ENCODE data around the gene GARRE1. TPM values are rescaled to one million over a fixed set of nuclear protein-coding genes. Genes with fewer than 3 reads are reported as not detected.

The GARRE1 gene
- total and polyA plus RNA-seq, 4 donors = 4.0 to 13.7 (median 9.0) TPM

- Histone ChIP-seq H3K9ac (ENCODE audit: low read depth in 1 of 2, low read length in 2 of 2) (peak overlapping the region; percentile 36 to 74), H3K4me1 (ENCODE audit: control insufficient read depth in 4 of 4, insufficient read depth in 4 of 4, low read length in 3 of 4) (peaks cover 6 to 26% (median 22%) of the 10 kb centered on the region in 4 donors), H3K27ac (ENCODE audit: low read depth in 1 of 2, low read length in 2 of 2) (peak overlapping the region; percentile 73 to 74), H3K9me3 (ENCODE audit: control insufficient read depth in 4 of 4, low read length in 3 of 4) (no peaks in the 10 kb centered on the region), H3K36me3 (ENCODE audit: control insufficient read depth in 4 of 4, insufficient read depth in 3 of 4, low read depth in 1 of 4, low read length in 3 of 4) (no peaks in the 10 kb centered on the region), H3K27me3 (ENCODE audit: control insufficient read depth in 4 of 4, insufficient read depth in 4 of 4, low read length in 3 of 4) (no peaks in the 10 kb centered on the region), H3K4me3 (ENCODE audit: low read depth in 1 of 3, low read length in 3 of 3) (peak overlapping the region; percentile 63 to 93 (median 72))
- WGBS = under 1% methylated on average over 88 of the region's 88 CpGs
- TF ChIP-seq FOXA2 (IDR thresholded peaks at IDR 0.05) = no peak
- TF ChIP-seq TAF1 (conservative IDR thresholded peaks at IDR 0.05) = no peak
- TF ChIP-seq YY1 (IDR thresholded peaks at IDR 0.05) = no peak
- TF ChIP-seq, protein P1, sequence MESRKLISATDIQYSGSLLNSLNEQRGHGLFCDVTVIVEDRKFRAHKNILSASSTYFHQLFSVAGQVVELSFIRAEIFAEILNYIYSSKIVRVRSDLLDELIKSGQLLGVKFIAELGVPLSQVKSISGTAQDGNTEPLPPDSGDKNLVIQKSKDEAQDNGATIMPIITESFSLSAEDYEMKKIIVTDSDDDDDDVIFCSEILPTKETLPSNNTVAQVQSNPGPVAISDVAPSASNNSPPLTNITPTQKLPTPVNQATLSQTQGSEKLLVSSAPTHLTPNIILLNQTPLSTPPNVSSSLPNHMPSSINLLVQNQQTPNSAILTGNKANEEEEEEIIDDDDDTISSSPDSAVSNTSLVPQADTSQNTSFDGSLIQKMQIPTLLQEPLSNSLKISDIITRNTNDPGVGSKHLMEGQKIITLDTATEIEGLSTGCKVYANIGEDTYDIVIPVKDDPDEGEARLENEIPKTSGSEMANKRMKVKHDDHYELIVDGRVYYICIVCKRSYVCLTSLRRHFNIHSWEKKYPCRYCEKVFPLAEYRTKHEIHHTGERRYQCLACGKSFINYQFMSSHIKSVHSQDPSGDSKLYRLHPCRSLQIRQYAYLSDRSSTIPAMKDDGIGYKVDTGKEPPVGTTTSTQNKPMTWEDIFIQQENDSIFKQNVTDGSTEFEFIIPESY (IDR thresholded peaks at IDR 0.05) = no peak
- no peak for TF ChIP-seq RXRA (IDR thresholded peaks at IDR 0.05)
- TF ChIP-seq, protein P2, sequence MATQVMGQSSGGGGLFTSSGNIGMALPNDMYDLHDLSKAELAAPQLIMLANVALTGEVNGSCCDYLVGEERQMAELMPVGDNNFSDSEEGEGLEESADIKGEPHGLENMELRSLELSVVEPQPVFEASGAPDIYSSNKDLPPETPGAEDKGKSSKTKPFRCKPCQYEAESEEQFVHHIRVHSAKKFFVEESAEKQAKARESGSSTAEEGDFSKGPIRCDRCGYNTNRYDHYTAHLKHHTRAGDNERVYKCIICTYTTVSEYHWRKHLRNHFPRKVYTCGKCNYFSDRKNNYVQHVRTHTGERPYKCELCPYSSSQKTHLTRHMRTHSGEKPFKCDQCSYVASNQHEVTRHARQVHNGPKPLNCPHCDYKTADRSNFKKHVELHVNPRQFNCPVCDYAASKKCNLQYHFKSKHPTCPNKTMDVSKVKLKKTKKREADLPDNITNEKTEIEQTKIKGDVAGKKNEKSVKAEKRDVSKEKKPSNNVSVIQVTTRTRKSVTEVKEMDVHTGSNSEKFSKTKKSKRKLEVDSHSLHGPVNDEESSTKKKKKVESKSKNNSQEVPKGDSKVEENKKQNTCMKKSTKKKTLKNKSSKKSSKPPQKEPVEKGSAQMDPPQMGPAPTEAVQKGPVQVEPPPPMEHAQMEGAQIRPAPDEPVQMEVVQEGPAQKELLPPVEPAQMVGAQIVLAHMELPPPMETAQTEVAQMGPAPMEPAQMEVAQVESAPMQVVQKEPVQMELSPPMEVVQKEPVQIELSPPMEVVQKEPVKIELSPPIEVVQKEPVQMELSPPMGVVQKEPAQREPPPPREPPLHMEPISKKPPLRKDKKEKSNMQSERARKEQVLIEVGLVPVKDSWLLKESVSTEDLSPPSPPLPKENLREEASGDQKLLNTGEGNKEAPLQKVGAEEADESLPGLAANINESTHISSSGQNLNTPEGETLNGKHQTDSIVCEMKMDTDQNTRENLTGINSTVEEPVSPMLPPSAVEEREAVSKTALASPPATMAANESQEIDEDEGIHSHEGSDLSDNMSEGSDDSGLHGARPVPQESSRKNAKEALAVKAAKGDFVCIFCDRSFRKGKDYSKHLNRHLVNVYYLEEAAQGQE (IDR thresholded peaks at IDR 0.05) = no peak
- TF ChIP-seq EGR1 (IDR thresholded peaks at IDR 0.05; ENCODE audit: low read depth in 2 of 2) = no peak
- no peak for TF ChIP-seq HNF4G (IDR thresholded peaks at IDR 0.05)
- TF ChIP-seq RAD21 (IDR thresholded peaks at IDR 0.05) = no peak
- TF ChIP-seq, protein P3, sequence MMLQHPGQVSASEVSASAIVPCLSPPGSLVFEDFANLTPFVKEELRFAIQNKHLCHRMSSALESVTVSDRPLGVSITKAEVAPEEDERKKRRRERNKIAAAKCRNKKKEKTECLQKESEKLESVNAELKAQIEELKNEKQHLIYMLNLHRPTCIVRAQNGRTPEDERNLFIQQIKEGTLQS (IDR thresholded peaks at IDR 0.05) = no peak
- TF ChIP-seq HNF4A (conservative IDR thresholded peaks at IDR 0.05) = no peak
- TF ChIP-seq SP1 (IDR thresholded peaks at IDR 0.05) = no peak
- no peak for TF ChIP-seq JUND (IDR thresholded peaks at IDR 0.05)
- no peak for TF ChIP-seq GABPA (IDR thresholded peaks at IDR 0.05 in 1 of 2, conservative IDR thresholded peaks at IDR 0.05 in 1 of 2)
- TF ChIP-seq NR2F2 (IDR thresholded peaks at IDR 0.05) = no peak
- no peak for TF ChIP-seq FOXA1 (IDR thresholded peaks at IDR 0.05)
- TF ChIP-seq, protein P4, sequence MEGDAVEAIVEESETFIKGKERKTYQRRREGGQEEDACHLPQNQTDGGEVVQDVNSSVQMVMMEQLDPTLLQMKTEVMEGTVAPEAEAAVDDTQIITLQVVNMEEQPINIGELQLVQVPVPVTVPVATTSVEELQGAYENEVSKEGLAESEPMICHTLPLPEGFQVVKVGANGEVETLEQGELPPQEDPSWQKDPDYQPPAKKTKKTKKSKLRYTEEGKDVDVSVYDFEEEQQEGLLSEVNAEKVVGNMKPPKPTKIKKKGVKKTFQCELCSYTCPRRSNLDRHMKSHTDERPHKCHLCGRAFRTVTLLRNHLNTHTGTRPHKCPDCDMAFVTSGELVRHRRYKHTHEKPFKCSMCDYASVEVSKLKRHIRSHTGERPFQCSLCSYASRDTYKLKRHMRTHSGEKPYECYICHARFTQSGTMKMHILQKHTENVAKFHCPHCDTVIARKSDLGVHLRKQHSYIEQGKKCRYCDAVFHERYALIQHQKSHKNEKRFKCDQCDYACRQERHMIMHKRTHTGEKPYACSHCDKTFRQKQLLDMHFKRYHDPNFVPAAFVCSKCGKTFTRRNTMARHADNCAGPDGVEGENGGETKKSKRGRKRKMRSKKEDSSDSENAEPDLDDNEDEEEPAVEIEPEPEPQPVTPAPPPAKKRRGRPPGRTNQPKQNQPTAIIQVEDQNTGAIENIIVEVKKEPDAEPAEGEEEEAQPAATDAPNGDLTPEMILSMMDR (IDR thresholded peaks at IDR 0.05; ENCODE audit: low read depth, low read length, missing input control) = no peak
- DNase-seq (ENCODE audit: low spot score) = peak; percentile 60
Measured at GRCh38 chr19:34254698-34255432, 511 bp downstream of the GARRE1 start.
